ENCODE measurements around the gene TSPAN32.
A peak's percentile ranks its signal among the peaks of the same experiment; 100 is the strongest.

TSPAN32 gene

GRCh38 chr11:2301631-2302305 lies at the start of gene TSPAN32, which contains the start of gene C11orf21:
TSPAN32 (plus strand) TSS chr11:2302013; CDS start chr11:2302150, 137 bp downstream.
C11orf21 (minus strand) TSS chr11:2301918; CDS start chr11:2301808, 110 bp downstream.
- DNase-seq = peak; percentile 76

- DNase-seq = no peak
Observed at GRCh38 chr11:2252018-2252417, 49.8 kb upstream of the TSPAN32 start.

GRCh38 chr11:2256293-2256913 lies 45.4 kb upstream of the TSPAN32 start:
- no peak for DNase-seq

GRCh38 chr11:2256951-2257700 lies 44.7 kb upstream of the TSPAN32 start:
- DNase-seq = no peak

- no peak for DNase-seq
Observed at GRCh38 chr11:2258501-2259465, 43.0 kb upstream of the TSPAN32 start.

- DNase-seq = no peak
Observed at GRCh38 chr11:2259466-2259830, 42.4 kb upstream of the TSPAN32 start.

- no peak for DNase-seq
Observed at GRCh38 chr11:2259897-2260451, 41.8 kb upstream of the TSPAN32 start.

GRCh38 chr11:2260491-2261364 lies 41.1 kb upstream of the TSPAN32 start:
- DNase-seq = no peak

GRCh38 chr11:2261436-2262230 lies 40.2 kb upstream of the TSPAN32 start:
- no peak for DNase-seq

GRCh38 chr11:2262301-2263070 lies 39.3 kb upstream of the TSPAN32 start:
- DNase-seq = no peak

GRCh38 chr11:2263071-2263565 lies 38.7 kb upstream of the TSPAN32 start:
- DNase-seq = no peak

GRCh38 chr11:2263724-2264360 lies 38.0 kb upstream of the TSPAN32 start:
- no peak for DNase-seq

GRCh38 chr11:2264366-2265053 lies 37.3 kb upstream of the TSPAN32 start:
- no peak for DNase-seq

GRCh38 chr11:2265396-2265795 lies 36.4 kb upstream of the TSPAN32 start:
- DNase-seq = peak; percentile 32

- DNase-seq = no peak
Observed at GRCh38 chr11:2265854-2266585, 35.8 kb upstream of the TSPAN32 start.

- DNase-seq = no peak
Observed at GRCh38 chr11:2266586-2267305, 35.1 kb upstream of the TSPAN32 start.

- DNase-seq = no peak
Observed at GRCh38 chr11:2267306-2267850, 34.4 kb upstream of the TSPAN32 start.
